ENCODE data around the gene C1orf210. TPM values are rescaled to one million over a fixed set of nuclear protein-coding genes. Genes with fewer than 3 reads are reported as not detected.

Gene C1orf210
- total and polyA plus RNA-seq, 2 donors (not counting 1 experiment from before 2014, with no cell fraction given) = not detected

DNA sequence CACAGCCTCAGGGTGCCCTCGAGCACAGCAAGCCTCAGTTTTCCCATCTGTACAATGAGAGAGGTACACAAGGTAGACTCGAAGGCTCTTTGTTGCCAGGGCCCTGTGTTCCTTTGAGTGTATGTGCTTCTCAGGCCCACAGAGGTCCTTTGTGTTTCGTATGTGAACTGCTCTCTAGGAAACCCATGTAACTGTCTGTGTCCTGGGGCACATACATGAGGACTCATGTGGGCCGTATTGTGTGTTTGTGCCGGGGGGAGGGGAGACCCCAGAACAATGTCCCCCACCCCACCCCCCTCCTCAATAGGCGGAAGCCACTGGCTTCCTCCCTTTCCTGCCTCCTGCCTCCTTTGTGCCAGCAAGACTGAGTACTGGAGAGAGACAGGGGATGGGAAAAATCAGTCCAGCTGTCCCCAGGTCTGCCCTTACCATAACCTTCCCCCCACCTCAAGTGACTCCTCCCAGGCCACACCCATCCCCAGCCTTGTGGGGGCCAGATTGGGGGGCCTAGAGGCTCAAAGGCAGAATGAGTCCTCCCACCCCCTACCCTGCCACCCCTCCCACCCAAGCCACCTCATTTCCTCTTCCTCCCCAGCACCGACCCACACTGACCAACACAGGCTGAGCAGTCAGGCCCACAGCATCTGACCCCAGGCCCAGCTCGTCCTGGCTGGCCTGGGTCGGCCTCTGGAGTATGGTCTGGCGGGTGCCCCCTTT lies 15.2 kb upstream of the C1orf210 start, which contains the start of gene TIE1:
TSS of gene TIE1 (plus strand) at position 605 of the 717 bp plus-strand sequence. CDS start at position 695, 90 bp downstream.
- POLR2A ChIA-PET = interaction anchor here (0.7 kb wide), 1 partner anchor 393 kb away, joined by 5 read pairs; no protein-coding TSS in a partner anchor
- Histone ChIP-seq H2AFZ (ENCODE audit: insufficient read depth, low read depth, low read length, poor library complexity, severe bottlenecking) (no peak within 1 kb of the TSS), H4K20me1 (ENCODE audit: control insufficient read depth, insufficient read depth, low read length, poor library complexity, severe bottlenecking) (no peaks in the 10 kb centered on the region), H3K36me3 (replicated peaks in 1 of 2; ENCODE audit: control extremely low read depth in 1 of 2, control insufficient read depth in 1 of 2, extremely low read depth in 1 of 2, insufficient read depth in 2 of 2, low read length in 1 of 2) (no peaks in the 10 kb centered on the region), H3K27ac (ENCODE audit: low read length in 2 of 2) (no peak within 1 kb of the TSS), H3K27me3 (replicated peaks in 1 of 4; ENCODE audit: control extremely low read depth in 1 of 4, control insufficient read depth in 3 of 4, insufficient read depth in 4 of 4, low read length in 3 of 4) (peaks cover 0 to 3% (median 0%) of the 10 kb centered on the region in 4 experiments), H3K4me1 (ENCODE audit: control insufficient read depth in 2 of 2, insufficient read depth in 2 of 2, low read length in 2 of 2) (no peaks in the 10 kb centered on the region), H3K9ac (ENCODE audit: low read length) (no peak within 1 kb of the TSS), H3K9me3 (ENCODE audit: control extremely low read depth in 1 of 3, control insufficient read depth in 2 of 3, insufficient read depth in 1 of 3, low read length in 2 of 3) (no peaks in the 10 kb centered on the region), H3K4me3 (ENCODE audit: control extremely low read depth in 1 of 5, extremely low read depth in 1 of 5, insufficient read depth in 1 of 5, low read depth in 2 of 5, low read length in 4 of 5) (no peak within 1 kb of the TSS), H3K4me2 (replicated peaks; ENCODE audit: low read depth, low read length, poor library complexity, severe bottlenecking) (no peak within 1 kb of the TSS), H3K79me2 (ENCODE audit: control insufficient read depth, insufficient read depth, low read length) (no peaks in the 10 kb centered on the region)
- no peak for ATAC-seq (ENCODE audit: low read depth)
- Mint-ChIP-seq H3K9me3 (ENCODE audit: insufficient read depth) (no peaks in the 10 kb centered on the region), H3K4me3 (no peak within 1 kb of the TSS), H3K27ac (no peak within 1 kb of the TSS), H3K4me1 (no peaks in the 10 kb centered on the region), H3K27me3 (peaks cover 14% of the 10 kb centered on the region)
- no peak for DNase-seq
- intact Hi-C loops (cut with micrococcal nuclease) = no loop called here
- 51% methylated on average over 7 of the region's 10 CpGs for WGBS (ENCODE audit: insufficient coverage)
- no peak for TF ChIP-seq EZH2 (IDR thresholded peaks at IDR 0.05; ENCODE audit: borderline replicate concordance, insufficient read depth, low read depth, low read length, poor library complexity, severe bottlenecking)
- TF ChIP-seq, protein P1, sequence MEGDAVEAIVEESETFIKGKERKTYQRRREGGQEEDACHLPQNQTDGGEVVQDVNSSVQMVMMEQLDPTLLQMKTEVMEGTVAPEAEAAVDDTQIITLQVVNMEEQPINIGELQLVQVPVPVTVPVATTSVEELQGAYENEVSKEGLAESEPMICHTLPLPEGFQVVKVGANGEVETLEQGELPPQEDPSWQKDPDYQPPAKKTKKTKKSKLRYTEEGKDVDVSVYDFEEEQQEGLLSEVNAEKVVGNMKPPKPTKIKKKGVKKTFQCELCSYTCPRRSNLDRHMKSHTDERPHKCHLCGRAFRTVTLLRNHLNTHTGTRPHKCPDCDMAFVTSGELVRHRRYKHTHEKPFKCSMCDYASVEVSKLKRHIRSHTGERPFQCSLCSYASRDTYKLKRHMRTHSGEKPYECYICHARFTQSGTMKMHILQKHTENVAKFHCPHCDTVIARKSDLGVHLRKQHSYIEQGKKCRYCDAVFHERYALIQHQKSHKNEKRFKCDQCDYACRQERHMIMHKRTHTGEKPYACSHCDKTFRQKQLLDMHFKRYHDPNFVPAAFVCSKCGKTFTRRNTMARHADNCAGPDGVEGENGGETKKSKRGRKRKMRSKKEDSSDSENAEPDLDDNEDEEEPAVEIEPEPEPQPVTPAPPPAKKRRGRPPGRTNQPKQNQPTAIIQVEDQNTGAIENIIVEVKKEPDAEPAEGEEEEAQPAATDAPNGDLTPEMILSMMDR (IDR thresholded peaks at IDR 0.05) = no peak
- CTCF ChIA-PET = no interaction called here

DNA sequence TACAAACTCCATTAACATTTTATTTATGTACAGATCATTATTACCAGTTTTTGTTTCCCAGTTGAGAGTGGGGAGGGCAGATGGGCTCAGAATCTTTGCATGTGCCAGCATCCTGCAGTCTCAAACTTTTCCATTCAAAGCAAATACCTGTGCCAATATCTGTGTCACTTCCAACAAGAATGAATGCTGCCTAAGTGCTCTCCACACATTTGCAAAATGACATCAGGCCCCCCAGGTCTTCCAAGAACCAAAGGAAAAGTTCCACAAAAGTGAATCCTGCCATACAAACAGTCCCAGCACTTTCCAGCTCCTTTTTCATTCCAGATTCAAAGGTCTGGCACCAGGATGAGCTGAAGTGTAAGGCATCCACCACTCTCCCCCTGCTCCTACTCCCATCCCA lies 13.7 kb upstream of the C1orf210 start:
- Mint-ChIP-seq H3K9me3 (ENCODE audit: insufficient read depth) (no peaks in the 10 kb centered on the region), H3K4me3 (no peak overlapping the region), H3K27me3 (peaks cover 10% of the 10 kb centered on the region), H3K4me1 (no peaks in the 10 kb centered on the region), H3K27ac (no peak overlapping the region)
- Histone ChIP-seq H3K4me2 (replicated peaks; ENCODE audit: low read depth, low read length, poor library complexity, severe bottlenecking) (no peak overlapping the region), H3K27ac (ENCODE audit: low read length in 2 of 2) (no peak overlapping the region), H3K9me3 (ENCODE audit: control extremely low read depth in 1 of 3, control insufficient read depth in 2 of 3, insufficient read depth in 1 of 3, low read length in 2 of 3) (no peaks in the 10 kb centered on the region), H4K20me1 (ENCODE audit: control insufficient read depth, insufficient read depth, low read length, poor library complexity, severe bottlenecking) (no peaks in the 10 kb centered on the region), H3K79me2 (ENCODE audit: control insufficient read depth, insufficient read depth, low read length) (no peaks in the 10 kb centered on the region), H3K4me3 (ENCODE audit: control extremely low read depth in 1 of 5, extremely low read depth in 1 of 5, insufficient read depth in 1 of 5, low read depth in 2 of 5, low read length in 4 of 5) (no peak overlapping the region), H3K4me1 (ENCODE audit: control insufficient read depth in 2 of 2, insufficient read depth in 2 of 2, low read length in 2 of 2) (no peaks in the 10 kb centered on the region), H3K36me3 (replicated peaks in 1 of 2; ENCODE audit: control extremely low read depth in 1 of 2, control insufficient read depth in 1 of 2, extremely low read depth in 1 of 2, insufficient read depth in 2 of 2, low read length in 1 of 2) (no peaks in the 10 kb centered on the region), H3K9ac (ENCODE audit: low read length) (no peak overlapping the region), H2AFZ (ENCODE audit: insufficient read depth, low read depth, low read length, poor library complexity, severe bottlenecking) (no peak overlapping the region), H3K27me3 (replicated peaks in 1 of 4; ENCODE audit: control extremely low read depth in 1 of 4, control insufficient read depth in 3 of 4, insufficient read depth in 4 of 4, low read length in 3 of 4) (no peaks in the 10 kb centered on the region)
- intact Hi-C loops (cut with micrococcal nuclease) = no loop called here
- TF ChIP-seq, protein P1 (IDR thresholded peaks at IDR 0.05) = no peak
- TF ChIP-seq EZH2 (IDR thresholded peaks at IDR 0.05; ENCODE audit: borderline replicate concordance, insufficient read depth, low read depth, low read length, poor library complexity, severe bottlenecking) = no peak
- ChIA-PET CTCF (no interaction called here), POLR2A (no interaction called here)
- DNase-seq (no peak), ATAC-seq (ENCODE audit: low read depth) (no peak)
